PC-9 (cell line): ENCODE measurements around the gene IFI27L1.

Experiments used
- CTCF ChIP-seq: fragments of 200-600 bp; sonication (generic); conservative IDR thresholded peaks from 2 replicates; pipeline ENCODE4 v1.6.1; 2017; ENCODE audit warnings: mixed run types, antibody characterized with exemption, mild to moderate bottlenecking, moderate library complexity
- EZH2 ChIP-seq: fragments of 200-600 bp; sonication (generic); IDR thresholded peaks from 2 replicates; pipeline ENCODE4 v1.8.0; 2017; ENCODE audit warnings: antibody characterized with exemption, low read depth

- TF ChIP-seq CTCF (no peak), EZH2 (no peak)
These were observed 41.3 kb downstream of the IFI27L1 start for GRCh38 chr14:94122438-94122837.
